ENCODE data around the gene COL23A1. TPM values are rescaled to one million over a fixed set of nuclear protein-coding genes. Genes with fewer than 3 reads are reported as not detected.

COL23A1 gene
- total and polyA plus RNA-seq, 2 experiments from 2014 or later, result 4.8 to 8.2 TPM

- no peak for TF ChIP-seq ZNF462 (CRISPR knock-in tag; IDR thresholded peaks at IDR 0.05)
- no peak for TF ChIP-seq NANOG (IDR thresholded peaks at IDR 0.05; ENCODE audit: borderline replicate concordance)
- no peak for TF ChIP-seq CREB1 (CRISPR knock-in tag; IDR thresholded peaks at IDR 0.05; ENCODE audit: low read depth)
These were observed 374.8 kb downstream of the COL23A1 start (continued) for GRCh38 chr5:178215280-178216002.

- peaks cover 29% of the 10 kb centered on the region for H3K4me1 Mint-ChIP-seq
- Histone ChIP-seq H3K4me1 (ENCODE audit: insufficient read depth) (peaks cover 7% of the 10 kb centered on the region; the same call in 1 of the 2 replicates), H3K27ac (ENCODE audit: low read depth) (no peak overlapping the region), H3K36me3 (ENCODE audit: insufficient read depth) (peaks cover 39% of the 10 kb centered on the region), H3K4me2 (no peak overlapping the region), H2AFZ (no peak overlapping the region), H3K27me3 (ENCODE audit: insufficient read depth) (no peaks in the 10 kb centered on the region), H3F3A (replicated peaks; ENCODE audit: low read depth) (peaks cover 63% of the 10 kb centered on the region), H4K20me1 (replicated peaks; ENCODE audit: insufficient read depth) (peaks cover 32% of the 10 kb centered on the region), H3K9me2 (ENCODE audit: insufficient read depth) (no peaks in the 10 kb centered on the region), H3K4me3 (no peak overlapping the region), H3K79me2 (replicated peaks; ENCODE audit: insufficient read depth) (no peaks in the 10 kb centered on the region)
- DNase-seq (ENCODE audit: low spot score) (no peak), ATAC-seq (no peak)
- peaks cover 93% of the 10 kb centered on the region for H3K36me3 Mint-ChIP-seq (ENCODE audit: low read depth)
- no peaks in the 10 kb centered on the region for H3K9me3 Mint-ChIP-seq
- peaks cover 32% of the 10 kb centered on the region for H3K27me3 Mint-ChIP-seq (ENCODE audit: insufficient read depth, low read depth, poor library complexity)
- H3K4me3 Mint-ChIP-seq, result no peak overlapping the region
- H3K27ac Mint-ChIP-seq, result no peak overlapping the region
- TF ChIP-seq POLR2AphosphoS5 (IDR thresholded peaks at IDR 0.05; ENCODE audit: low read depth) (no peak), ZNF331 (CRISPR knock-in tag; IDR thresholded peaks at IDR 0.05; ENCODE audit: low read depth) (no peak), ZNF462 (CRISPR knock-in tag; IDR thresholded peaks at IDR 0.05) (no peak), CTCF (conservative IDR thresholded peaks at IDR 0.05; ENCODE audit: low read depth in 2 of 2) (no peak)
These were observed 375.9 kb downstream of the COL23A1 start for GRCh38 chr5:178214160-178214803.

Measured in GM23338 (cell line).